Esophagus squamous epithelium (tissue), 4 donors: ENCODE measurements around the gene EDEM2.

Experiments used
- POLR2A ChIP-seq, 4 donors: fragments of 450-650 bp; IDR thresholded peaks; one replicate each; pipeline ENCODE4 v1.6.1; 2017; ENCODE audit warnings: antibody characterized with exemption in 4 of 4, mild to moderate bottlenecking in 4 of 4, moderate library complexity in 3 of 4
- TF ChIP-seq, protein P1 (sequence below), 6 experiments: fragments of 450-650 bp in 4 of 6; fragments of 200-600 bp in 2 of 6; sonication (generic) in 2 of 6; IDR thresholded peaks; one replicate each; pipeline ENCODE4 v1.5.1; 2016 to 2019; ENCODE audit warnings: antibody characterized with exemption in 6 of 6, mild to moderate bottlenecking in 4 of 6, moderate library complexity in 4 of 6

- TF ChIP-seq, protein P1, sequence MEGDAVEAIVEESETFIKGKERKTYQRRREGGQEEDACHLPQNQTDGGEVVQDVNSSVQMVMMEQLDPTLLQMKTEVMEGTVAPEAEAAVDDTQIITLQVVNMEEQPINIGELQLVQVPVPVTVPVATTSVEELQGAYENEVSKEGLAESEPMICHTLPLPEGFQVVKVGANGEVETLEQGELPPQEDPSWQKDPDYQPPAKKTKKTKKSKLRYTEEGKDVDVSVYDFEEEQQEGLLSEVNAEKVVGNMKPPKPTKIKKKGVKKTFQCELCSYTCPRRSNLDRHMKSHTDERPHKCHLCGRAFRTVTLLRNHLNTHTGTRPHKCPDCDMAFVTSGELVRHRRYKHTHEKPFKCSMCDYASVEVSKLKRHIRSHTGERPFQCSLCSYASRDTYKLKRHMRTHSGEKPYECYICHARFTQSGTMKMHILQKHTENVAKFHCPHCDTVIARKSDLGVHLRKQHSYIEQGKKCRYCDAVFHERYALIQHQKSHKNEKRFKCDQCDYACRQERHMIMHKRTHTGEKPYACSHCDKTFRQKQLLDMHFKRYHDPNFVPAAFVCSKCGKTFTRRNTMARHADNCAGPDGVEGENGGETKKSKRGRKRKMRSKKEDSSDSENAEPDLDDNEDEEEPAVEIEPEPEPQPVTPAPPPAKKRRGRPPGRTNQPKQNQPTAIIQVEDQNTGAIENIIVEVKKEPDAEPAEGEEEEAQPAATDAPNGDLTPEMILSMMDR (IDR thresholded peaks at IDR 0.05), result no peak
- no peak for TF ChIP-seq POLR2A (IDR thresholded peaks at IDR 0.05)
Measured at GRCh38 chr20:35125753-35126152, 21.4 kb downstream of the EDEM2 start.
